Inflammatory macrophage treated with lipopolysaccharide for 1 hour (primary cell): ENCODE results near the gene RMDN3.

Experiments used
- DNase-seq, 2 donors: peaks; one replicate each; pipeline ENCODE4 v3.0.0-alpha.2; 2020 to 2022

RMDN3 gene

DNA sequence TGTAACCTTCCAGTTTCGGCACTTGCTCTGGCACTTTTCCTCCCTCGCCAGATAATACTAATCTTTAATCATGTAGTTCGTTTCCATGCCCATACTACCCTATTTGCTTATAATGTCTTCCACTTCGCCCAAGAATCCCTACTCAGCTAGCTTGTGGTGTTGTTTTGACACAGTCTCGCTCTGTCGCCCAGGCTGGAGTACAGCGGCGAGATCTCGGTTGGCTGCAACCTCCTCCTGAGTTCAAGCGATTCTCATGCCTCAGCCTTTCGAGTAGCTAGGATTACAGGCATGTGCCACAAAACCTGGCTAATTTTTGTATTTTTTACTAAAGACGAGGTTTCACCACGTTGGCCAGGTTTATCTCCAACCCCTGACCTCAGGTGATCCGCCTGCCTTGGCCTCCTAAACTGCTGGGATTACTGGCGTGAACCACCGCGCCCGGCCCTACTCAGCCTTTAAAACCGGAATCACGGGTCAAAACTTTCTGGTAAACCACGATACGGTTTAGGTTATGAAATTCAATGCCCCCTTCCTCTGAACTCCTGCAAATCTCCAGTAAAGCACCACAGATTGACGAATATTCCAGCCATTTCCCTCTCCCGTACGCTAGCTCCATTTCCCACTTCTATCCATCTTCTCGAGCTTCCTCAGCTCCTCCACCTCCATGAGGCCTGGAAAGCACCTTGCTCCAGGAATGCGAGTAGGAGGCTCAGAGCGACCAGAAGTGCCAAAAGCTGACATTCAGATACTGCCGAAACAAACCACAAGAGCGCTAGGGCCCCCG, 61.0 kb downstream of the RMDN3 start:
- DNase-seq: no peak

- DNase-seq: no peak
Measured at GRCh38 chr15:40691737-40692136, 63.3 kb downstream of the RMDN3 start.

- DNase-seq: no peak
Measured at GRCh38 chr15:40688932-40689799, 65.9 kb downstream of the RMDN3 start.
